Measurements from ENCODE around the gene ROPN1L. TPM values are rescaled to one million over a fixed set of nuclear protein-coding genes. Genes with fewer than 3 reads are reported as not detected.

The ROPN1L gene
- total RNA-seq, 2 donors from 2014 or later: 4.7 to 5.3 TPM

DNA sequence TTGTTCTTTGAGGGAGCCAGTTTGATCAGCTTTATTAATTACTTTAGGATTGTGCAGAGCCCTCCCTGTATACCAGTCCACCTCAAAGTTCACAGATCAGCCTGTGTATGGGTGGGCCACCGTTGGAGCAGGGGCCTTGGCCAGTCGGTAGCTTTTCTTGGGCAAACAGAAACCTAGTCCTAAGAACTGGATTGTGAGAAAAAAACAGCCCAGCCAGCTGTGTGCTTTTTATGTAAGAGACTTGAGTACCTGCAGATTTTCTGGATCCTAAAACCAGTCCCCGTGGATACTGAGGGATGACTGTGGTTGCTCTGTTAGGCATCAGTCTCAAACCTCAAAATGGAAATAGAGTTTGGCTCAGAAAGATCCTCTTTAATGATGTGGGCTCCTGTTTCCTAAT lies 24.8 kb upstream of the ROPN1L start:
- no peak overlapping the region for H3K4me3 Mint-ChIP-seq
- peaks cover 13% of the 10 kb centered on the region for H3K36me3 Mint-ChIP-seq (ENCODE audit: low read depth)
- H3K4me1 Mint-ChIP-seq: peaks cover 6% of the 10 kb centered on the region
- H3K27me3 Mint-ChIP-seq: no peaks in the 10 kb centered on the region
- DNase-seq (no peak), ATAC-seq (no peak)
- peak overlapping the region; percentile 71 for H3K27ac Mint-ChIP-seq
- no peaks in the 10 kb centered on the region for H3K9me3 ChIP-seq (ENCODE audit: control insufficient read depth, low read length, poor library complexity, severe bottlenecking)

DNA sequence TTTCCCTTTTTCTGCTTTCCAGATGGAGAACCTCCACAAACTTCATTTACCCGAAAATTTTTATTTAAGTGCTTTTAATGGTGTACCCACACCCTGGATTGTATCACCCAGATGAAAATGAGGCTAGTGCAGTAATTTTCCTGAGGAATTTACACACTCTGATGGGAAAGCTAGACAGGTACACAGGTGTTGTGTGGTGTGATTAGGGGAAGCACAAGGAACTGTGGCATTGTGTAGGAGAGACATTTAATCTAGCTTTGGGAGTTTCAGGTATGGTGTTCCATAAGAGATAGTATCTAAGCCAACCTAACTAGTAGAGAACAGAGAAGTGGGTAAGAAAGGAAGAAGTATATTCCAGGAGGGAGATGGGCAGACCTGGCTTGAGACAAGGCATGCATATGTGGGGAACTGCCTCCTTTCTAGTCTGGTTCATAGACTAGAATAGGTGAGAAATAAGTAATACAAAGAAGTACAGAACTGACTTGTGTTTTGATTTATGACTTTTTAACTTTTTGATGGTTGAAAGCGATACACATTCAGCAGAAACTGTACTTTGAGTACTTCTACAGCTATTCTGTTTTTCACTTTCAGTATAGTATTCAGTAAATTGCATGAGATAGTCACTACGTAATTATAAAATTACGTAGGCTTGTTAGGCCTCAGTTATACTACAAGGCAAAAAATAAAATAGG lies 22.9 kb upstream of the ROPN1L start:
- H3K27ac Mint-ChIP-seq: no peak overlapping the region
- peaks cover 10% of the 10 kb centered on the region for H3K36me3 Mint-ChIP-seq (ENCODE audit: low read depth)
- no peak for DNase-seq
- peaks cover 12% of the 10 kb centered on the region for H3K4me1 Mint-ChIP-seq
- no peak overlapping the region for H3K4me3 Mint-ChIP-seq
- ATAC-seq: no peak
- H3K27me3 Mint-ChIP-seq: no peaks in the 10 kb centered on the region
- no peaks in the 10 kb centered on the region for H3K9me3 ChIP-seq (ENCODE audit: control insufficient read depth, low read length, poor library complexity, severe bottlenecking)

DNA sequence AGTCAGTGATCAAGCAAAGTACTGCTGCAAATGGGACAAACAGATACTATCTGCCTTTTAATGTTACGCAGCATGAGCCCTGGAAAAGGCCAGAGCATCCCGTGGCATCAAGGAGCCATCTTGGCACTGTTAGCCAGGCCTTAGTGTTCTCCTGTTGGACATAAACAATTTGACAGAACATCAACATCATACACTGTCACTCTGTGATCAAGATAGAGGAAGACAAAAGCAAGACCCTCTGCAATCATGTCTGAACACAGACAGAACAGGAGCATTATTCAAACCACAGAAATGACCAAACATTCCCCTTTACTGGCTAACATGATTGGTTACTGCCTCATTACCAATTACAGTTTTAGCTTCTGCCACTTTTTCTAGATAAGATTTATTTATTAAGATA lies 21.2 kb upstream of the ROPN1L start:
- Mint-ChIP-seq H3K27ac (peak overlapping the region; percentile 83), H3K4me1 (peaks cover 14% of the 10 kb centered on the region), H3K36me3 (ENCODE audit: low read depth) (peaks cover 13% of the 10 kb centered on the region), H3K27me3 (no peaks in the 10 kb centered on the region), H3K4me3 (no peak overlapping the region)
- H3K9me3 ChIP-seq (ENCODE audit: control insufficient read depth, low read length, poor library complexity, severe bottlenecking): no peaks in the 10 kb centered on the region
- DNase-seq (no peak), ATAC-seq (no peak)

DNA sequence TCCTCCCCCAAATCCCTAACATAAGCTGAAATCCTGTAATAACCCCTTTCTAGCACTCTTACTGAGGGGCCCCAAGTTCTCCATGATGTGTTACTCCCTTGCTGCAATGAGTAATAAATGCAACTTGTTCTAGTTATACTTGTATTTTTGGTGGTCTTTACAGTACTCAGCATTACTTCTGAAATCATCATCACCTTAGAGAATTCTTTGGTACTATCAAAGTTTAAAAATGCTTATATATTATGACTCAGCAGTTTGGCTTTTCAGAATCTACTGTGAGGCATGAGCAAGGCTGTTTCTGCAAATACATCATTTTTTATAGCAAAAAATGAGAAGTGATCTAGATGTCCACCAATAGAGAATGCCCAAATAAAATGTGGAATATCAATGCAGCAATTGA lies 20.7 kb upstream of the ROPN1L start:
- Mint-ChIP-seq H3K36me3 (ENCODE audit: low read depth) (peaks cover 13% of the 10 kb centered on the region), H3K4me3 (no peak overlapping the region)

DNA sequence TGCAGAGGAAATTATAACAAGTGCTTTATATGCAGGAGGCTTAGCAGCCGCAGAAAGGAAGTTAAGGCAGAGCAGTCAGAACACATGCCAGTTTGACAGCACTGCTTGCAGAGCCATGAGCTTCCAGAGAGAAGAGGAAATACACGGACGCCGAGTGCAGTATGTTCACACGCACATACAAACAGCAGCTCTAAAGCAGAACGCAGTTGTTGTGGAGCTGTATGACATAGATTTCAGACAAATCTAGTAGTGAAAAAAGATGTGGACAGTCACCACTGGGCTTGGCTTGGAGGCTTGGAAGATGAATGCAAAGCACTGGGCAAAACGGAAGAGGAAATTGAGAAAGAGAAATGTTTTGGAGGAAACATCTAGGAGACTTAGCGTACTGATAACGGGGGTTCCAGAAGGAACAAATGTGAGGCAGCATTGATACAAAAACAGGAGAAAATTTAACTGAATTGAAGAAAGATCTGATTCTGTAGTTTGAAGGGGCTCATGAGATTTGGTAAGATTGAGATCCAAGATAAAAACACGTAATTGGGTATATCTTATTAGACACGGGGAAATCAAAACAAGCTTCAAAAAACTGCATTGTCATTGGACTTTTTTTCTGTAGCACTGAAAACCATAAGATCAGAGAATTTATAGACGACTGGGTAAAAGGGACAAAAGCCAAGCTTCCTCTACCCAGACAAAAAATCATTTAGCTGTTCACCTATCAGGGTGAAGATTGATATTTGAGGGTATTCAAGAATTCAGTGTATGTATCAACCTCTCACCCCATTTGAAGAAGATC lies 19.6 kb upstream of the ROPN1L start:
- Mint-ChIP-seq H3K4me3 (peak overlapping the region; percentile 47), H3K27ac (peak overlapping the region; percentile 83), H3K4me1 (peaks cover 16% of the 10 kb centered on the region), H3K27me3 (no peaks in the 10 kb centered on the region), H3K36me3 (ENCODE audit: low read depth) (peaks cover 19% of the 10 kb centered on the region)
- no peaks in the 10 kb centered on the region for H3K9me3 ChIP-seq (ENCODE audit: control insufficient read depth, low read length, poor library complexity, severe bottlenecking)
- DNase-seq (no peak), ATAC-seq (no peak)

More for the DNA sequence above, 20.7 kb upstream of the ROPN1L start:
- Mint-ChIP-seq H3K4me1 (peaks cover 14% of the 10 kb centered on the region), H3K27me3 (no peaks in the 10 kb centered on the region), H3K27ac (peak overlapping the region; percentile 83)
- ATAC-seq: no peak
- no peaks in the 10 kb centered on the region for H3K9me3 ChIP-seq (ENCODE audit: control insufficient read depth, low read length, poor library complexity, severe bottlenecking)
- DNase-seq: no peak

DNA sequence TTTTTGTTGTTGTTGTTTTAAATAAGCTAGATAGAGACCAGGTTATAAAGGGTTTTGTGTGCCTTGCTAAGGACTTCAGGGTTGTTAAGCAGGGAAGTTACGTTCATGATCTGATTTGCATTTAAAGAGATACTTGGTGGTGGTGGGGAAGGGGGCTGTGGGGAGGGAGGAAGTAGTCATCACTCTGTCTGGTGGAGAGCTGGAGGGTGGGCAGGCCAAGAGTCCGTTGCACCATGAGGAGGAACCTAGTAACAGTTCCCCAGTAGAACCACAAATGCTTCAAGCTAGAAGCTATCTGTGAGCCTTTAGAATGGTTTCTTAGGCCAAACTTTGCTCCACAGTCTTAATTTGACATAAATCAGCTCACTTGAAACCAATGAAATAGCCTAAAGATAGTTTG lies 18.7 kb upstream of the ROPN1L start:
- DNase-seq (no peak), ATAC-seq (no peak)
- Mint-ChIP-seq H3K27me3 (no peaks in the 10 kb centered on the region), H3K36me3 (ENCODE audit: low read depth) (peaks cover 24% of the 10 kb centered on the region), H3K4me3 (no peak overlapping the region), H3K4me1 (peaks cover 20% of the 10 kb centered on the region), H3K27ac (peak overlapping the region; percentile 83)
- H3K9me3 ChIP-seq (ENCODE audit: control insufficient read depth, low read length, poor library complexity, severe bottlenecking): no peaks in the 10 kb centered on the region

DNA sequence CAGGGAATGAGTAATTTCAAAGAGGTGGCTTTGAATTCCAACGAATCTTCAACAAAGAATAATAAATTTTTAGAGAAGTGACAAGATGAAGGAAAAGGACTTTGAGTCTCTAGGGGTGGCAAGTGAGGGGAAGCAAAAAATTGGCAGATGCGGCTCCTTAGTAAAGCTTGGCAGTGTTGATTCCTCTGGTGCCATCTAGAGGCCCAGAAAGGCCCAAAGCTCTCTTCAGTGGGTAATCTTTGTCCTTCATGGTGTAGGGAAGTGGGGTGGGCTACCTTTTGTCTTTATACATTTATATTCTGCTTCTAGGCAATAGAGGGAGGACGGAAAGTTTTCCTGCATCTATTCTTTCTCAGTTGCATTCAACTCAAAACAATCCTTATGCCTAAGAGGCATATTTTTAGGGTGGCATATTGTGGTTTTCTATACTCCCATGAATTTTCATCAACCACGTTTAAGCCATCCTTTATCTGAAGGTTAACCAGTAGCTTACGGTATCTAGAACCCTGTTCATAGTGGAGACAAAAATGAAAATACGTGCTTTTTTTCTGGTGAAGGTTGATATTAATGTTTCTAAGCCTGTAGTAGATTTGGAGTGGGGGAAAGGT lies 17.5 kb upstream of the ROPN1L start:
- Mint-ChIP-seq H3K4me3 (peak overlapping the region; percentile 63), H3K27me3 (no peaks in the 10 kb centered on the region), H3K27ac (peak overlapping the region; percentile 68), H3K36me3 (ENCODE audit: low read depth) (peaks cover 19% of the 10 kb centered on the region), H3K4me1 (peaks cover 17% of the 10 kb centered on the region)
- no peaks in the 10 kb centered on the region for H3K9me3 ChIP-seq (ENCODE audit: control insufficient read depth, low read length, poor library complexity, severe bottlenecking)
- DNase-seq (no peak), ATAC-seq (peak; percentile 43)

DNA sequence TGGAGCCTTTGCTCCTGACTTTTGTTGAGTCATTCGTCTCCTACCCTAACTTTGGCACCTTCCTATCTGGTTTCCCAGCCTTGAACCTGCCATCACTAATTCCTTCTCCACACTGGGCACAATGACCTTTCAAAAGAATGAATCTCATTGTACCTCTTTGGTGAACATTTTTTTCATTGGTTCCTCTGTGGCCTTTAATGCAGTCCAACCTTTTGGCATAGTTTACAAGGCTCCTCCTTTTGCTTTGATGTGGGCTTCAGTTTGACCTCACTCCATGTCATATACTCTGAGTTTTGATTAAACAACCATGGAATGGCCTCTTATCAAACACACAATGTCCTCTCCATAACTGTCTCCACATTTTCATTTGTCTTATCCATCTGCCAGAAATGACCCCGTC lies 14.5 kb upstream of the ROPN1L start:
- DNase-seq: no peak
- H3K4me1 Mint-ChIP-seq: peaks cover 17% of the 10 kb centered on the region
- H3K4me3 Mint-ChIP-seq: no peak overlapping the region
- peak overlapping the region; percentile 42 for H3K27ac Mint-ChIP-seq
- H3K27me3 Mint-ChIP-seq: no peaks in the 10 kb centered on the region
- no peaks in the 10 kb centered on the region for H3K9me3 ChIP-seq (ENCODE audit: control insufficient read depth, low read length, poor library complexity, severe bottlenecking)
- H3K36me3 Mint-ChIP-seq (ENCODE audit: low read depth): peaks cover 21% of the 10 kb centered on the region
- no peak for ATAC-seq

DNA sequence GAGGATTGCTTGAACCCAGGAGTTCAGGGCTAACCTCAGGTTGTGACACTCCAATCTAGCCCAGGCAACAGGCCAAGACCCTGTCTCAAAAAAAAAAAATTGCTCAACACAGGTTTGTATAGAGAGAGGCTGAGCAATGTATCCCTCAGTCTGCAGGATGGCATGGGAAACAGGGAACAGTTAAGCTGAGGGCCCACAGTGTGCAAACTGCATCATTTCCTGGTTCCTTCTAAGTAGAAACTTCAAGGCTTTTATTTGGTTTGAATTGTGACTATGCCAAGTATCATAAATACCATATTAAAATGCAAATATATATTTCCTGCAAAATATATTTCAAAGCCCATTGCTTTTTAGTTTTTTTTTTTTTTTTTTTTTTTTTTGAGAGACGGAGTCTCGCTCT lies 13.7 kb upstream of the ROPN1L start:
- H3K9me3 ChIP-seq (ENCODE audit: control insufficient read depth, low read length, poor library complexity, severe bottlenecking): no peaks in the 10 kb centered on the region
- H3K36me3 Mint-ChIP-seq (ENCODE audit: low read depth): peaks cover 24% of the 10 kb centered on the region
- peak overlapping the region; percentile 42 for H3K27ac Mint-ChIP-seq
- no peaks in the 10 kb centered on the region for H3K27me3 Mint-ChIP-seq
- ATAC-seq (no peak), DNase-seq (no peak)
- peaks cover 20% of the 10 kb centered on the region for H3K4me1 Mint-ChIP-seq
- no peak overlapping the region for H3K4me3 Mint-ChIP-seq

DNA sequence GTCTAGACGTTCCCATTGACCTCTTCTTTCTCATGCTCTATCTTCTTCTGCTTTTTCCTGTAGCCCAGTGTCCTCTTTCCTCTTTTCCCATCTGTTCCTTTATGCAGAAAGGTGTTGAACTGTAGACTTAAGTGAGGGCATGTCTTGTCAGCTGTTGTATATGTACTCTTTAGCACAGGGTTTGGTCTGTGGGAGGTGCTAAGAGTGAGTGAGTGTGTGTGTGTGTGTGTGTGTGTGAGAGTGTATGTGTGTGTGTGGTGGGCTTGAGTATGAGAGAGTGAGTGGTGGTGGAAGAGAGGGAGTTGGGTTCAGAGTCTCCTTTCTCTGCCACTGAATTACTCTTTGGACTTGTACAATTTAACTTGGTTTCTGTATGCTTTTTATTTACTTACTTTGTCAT lies 10.3 kb upstream of the ROPN1L start:
- no peak for ATAC-seq
- Mint-ChIP-seq H3K4me3 (peak overlapping the region; percentile 41), H3K36me3 (ENCODE audit: low read depth) (peaks cover 25% of the 10 kb centered on the region), H3K27ac (peak overlapping the region; percentile 90), H3K27me3 (no peaks in the 10 kb centered on the region), H3K4me1 (peaks cover 21% of the 10 kb centered on the region)
- no peaks in the 10 kb centered on the region for H3K9me3 ChIP-seq (ENCODE audit: control insufficient read depth, low read length, poor library complexity, severe bottlenecking)
- DNase-seq: no peak

DNA sequence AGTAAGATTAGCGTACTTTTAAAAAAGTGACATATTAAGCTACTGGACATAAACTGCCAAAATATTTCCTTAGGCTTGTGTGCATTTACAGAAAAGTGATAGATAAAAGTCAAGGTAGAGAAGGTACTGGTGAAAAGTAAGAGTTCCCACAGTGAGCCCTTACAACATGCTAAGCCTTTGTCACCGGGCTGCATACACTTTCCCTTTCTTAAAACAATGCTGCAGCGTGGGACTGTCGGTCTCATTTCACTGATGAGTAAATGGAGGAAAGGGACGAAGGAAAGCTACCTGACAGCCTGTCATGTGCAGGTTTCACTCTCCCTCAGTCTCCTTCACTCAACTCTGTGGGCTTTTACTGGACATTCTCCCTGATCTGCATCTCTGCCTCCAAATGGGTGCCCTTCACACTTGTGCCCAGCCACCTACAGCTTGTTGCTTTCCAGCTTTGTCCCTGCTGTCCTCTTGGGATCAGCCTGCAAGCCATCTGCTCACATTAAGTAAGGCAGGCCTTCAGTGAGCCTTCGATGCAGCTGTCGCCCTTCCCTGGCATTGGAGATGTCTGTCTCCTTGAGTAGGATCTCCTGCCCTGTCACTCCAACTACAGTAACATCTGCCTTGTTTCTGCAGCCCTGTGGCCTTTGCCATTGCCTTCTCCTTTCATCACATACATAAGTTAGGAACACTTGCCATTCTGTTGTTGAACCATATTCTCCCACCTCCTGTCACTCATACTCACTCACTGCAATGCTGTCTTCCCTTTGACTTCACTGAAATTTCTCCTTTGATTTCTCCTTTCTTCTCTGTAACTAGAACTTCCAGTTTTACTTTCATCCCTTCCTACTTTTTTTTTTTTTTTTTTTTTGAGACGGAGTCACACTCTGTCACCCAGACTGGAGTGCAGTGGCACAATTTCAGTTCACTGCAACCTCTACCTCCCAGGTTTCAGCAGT lies 9.3 kb upstream of the ROPN1L start:
- peaks cover 20% of the 10 kb centered on the region for H3K36me3 Mint-ChIP-seq (ENCODE audit: low read depth)
- peak overlapping the region; percentile 90 for H3K27ac Mint-ChIP-seq
- peaks cover 17% of the 10 kb centered on the region for H3K4me1 Mint-ChIP-seq
- ATAC-seq (no peak), DNase-seq (no peak)
- no peak overlapping the region for H3K4me3 Mint-ChIP-seq
- H3K9me3 ChIP-seq (ENCODE audit: control insufficient read depth, low read length, poor library complexity, severe bottlenecking): no peaks in the 10 kb centered on the region
- no peaks in the 10 kb centered on the region for H3K27me3 Mint-ChIP-seq

DNA sequence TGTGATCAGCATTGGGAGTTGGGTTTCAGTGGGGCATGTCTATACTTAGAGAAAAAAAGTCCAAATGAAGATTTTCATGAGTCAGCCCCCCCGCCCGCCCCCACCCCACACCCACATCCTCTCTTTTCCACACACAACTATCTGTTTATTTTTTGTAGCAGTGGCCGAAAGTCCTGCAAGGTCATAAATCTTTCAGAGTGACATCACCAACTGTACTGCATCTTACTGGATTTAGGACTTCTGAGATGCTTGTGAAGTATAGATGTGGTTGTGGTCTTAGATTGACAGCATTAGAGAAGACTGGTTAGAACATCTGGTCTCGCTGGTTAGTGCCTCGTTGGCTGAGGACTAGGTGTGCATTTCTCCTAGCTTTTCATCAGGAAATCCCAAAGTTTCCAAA lies 7.3 kb upstream of the ROPN1L start:
- Mint-ChIP-seq H3K4me1 (peaks cover 25% of the 10 kb centered on the region), H3K27me3 (no peaks in the 10 kb centered on the region), H3K36me3 (ENCODE audit: low read depth) (peaks cover 18% of the 10 kb centered on the region), H3K4me3 (no peak overlapping the region), H3K27ac (peak overlapping the region; percentile 90)
- no peak for ATAC-seq
- no peak for DNase-seq
- no peaks in the 10 kb centered on the region for H3K9me3 ChIP-seq (ENCODE audit: control insufficient read depth, low read length, poor library complexity, severe bottlenecking)

DNA sequence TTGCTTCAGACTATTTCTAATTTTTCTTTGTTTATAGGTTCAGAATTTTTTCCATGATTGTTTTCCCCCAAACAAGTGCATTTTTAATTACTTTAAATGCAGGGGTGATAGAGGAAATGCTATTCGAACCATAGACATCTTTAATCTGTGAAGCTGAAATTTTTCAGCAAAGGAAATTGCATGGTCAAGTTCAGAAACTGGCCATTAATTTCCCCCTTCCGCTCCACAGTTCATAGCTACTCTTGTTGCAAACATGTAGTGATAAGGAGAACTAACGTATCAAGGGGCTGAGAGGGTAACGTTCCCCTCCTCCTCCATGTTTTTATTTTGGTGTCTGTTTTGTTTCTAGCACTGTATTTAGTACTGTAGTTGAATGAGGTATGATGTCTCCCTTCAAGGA lies 3.4 kb upstream of the ROPN1L start:
- Mint-ChIP-seq H3K27me3 (no peaks in the 10 kb centered on the region), H3K27ac (peak overlapping the region; percentile 56), H3K4me1 (peaks cover 19% of the 10 kb centered on the region), H3K4me3 (no peak overlapping the region), H3K36me3 (ENCODE audit: low read depth) (peaks cover 4% of the 10 kb centered on the region)
- DNase-seq: no peak
- no peak for ATAC-seq
- H3K9me3 ChIP-seq (ENCODE audit: control insufficient read depth, low read length, poor library complexity, severe bottlenecking): no peaks in the 10 kb centered on the region

Measured in T-helper 17 cell (primary cell).